HTR-8/SVneo (cell line): ENCODE measurements around the gene CCDC83.

Source experiments
- DNase-seq: peaks from one replicate; pipeline ENCODE4 v3.0.0; 2011; ENCODE audit warnings: low spot score, mixed read lengths; ENCODE audit not compliant: insufficient read length
- FAIRE-seq: peaks from 2 replicates; lab custom pipeline; 2011; peaks lifted over from hg19 to GRCh38; lab: Jason Lieb, UNC

The CCDC83 gene

GRCh38 chr11:85961130-85961529 is 105.9 kb downstream of the CCDC83 start:
- DNase-seq (no peak), FAIRE-seq (no peak)

- peak; percentile 24 for DNase-seq
- no peak for FAIRE-seq
These were observed 106.8 kb downstream of the CCDC83 start for GRCh38 chr11:85961930-85962363.

GRCh38 chr11:85965202-85965601 is 110.0 kb downstream of the CCDC83 start:
- peak; percentile 26 for FAIRE-seq

GRCh38 chr11:85967457-85967856 is 112.3 kb downstream of the CCDC83 start:
- FAIRE-seq (no peak), DNase-seq (no peak)

More at GRCh38 chr11:85965202-85965601, 110.0 kb downstream of the CCDC83 start:
- DNase-seq: no peak
